ENCODE measurements around the gene MACROD2.

MACROD2 gene

GRCh38 chr20:14444106-14444505, 448.8 kb downstream of the MACROD2 start:
- Histone ChIP-seq H3K4me2 (ENCODE audit: low read depth, low read length, poor library complexity, severe bottlenecking) (no peak overlapping the region), H3K9ac (ENCODE audit: low read length) (no peak overlapping the region), H3K9me2 (replicated peaks; ENCODE audit: insufficient read depth, low read length) (no peaks in the 10 kb centered on the region), H3K4me3 (ENCODE audit: insufficient read depth, low read length, poor library complexity, severe bottlenecking) (no peak overlapping the region), H3K9me3 (ENCODE audit: insufficient read depth, low read length) (no peaks in the 10 kb centered on the region), H3K27ac (ENCODE audit: low read depth, low read length) (no peak overlapping the region), H3K79me2 (ENCODE audit: insufficient read depth, low read length) (no peaks in the 10 kb centered on the region), H3F3A (ENCODE audit: insufficient read depth) (no peaks in the 10 kb centered on the region), H3K36me3 (ENCODE audit: low read length) (no peaks in the 10 kb centered on the region), H4K20me1 (ENCODE audit: low read depth, low read length) (no peaks in the 10 kb centered on the region), H3K27me3 (ENCODE audit: low read length) (no peaks in the 10 kb centered on the region), H2AFZ (ENCODE audit: low read depth, low read length, severe bottlenecking) (no peak overlapping the region)
- TF ChIP-seq EZH2phosphoT487 (conservative IDR thresholded peaks at IDR 0.05; ENCODE audit: low read length), result no peak
- TF ChIP-seq CTCF (IDR thresholded peaks at IDR 0.05; ENCODE audit: insufficient read depth, low read length, poor library complexity, severe bottlenecking), result no peak

GRCh38 chr20:14445310-14445709, 450.0 kb downstream of the MACROD2 start:
- TF ChIP-seq CTCF (IDR thresholded peaks at IDR 0.05; ENCODE audit: insufficient read depth, low read length, poor library complexity, severe bottlenecking) (no peak), EZH2phosphoT487 (conservative IDR thresholded peaks at IDR 0.05; ENCODE audit: low read length) (no peak)
- H3K4me3 ChIP-seq (ENCODE audit: insufficient read depth, low read length, poor library complexity, severe bottlenecking), result no peak overlapping the region
- H3F3A ChIP-seq (ENCODE audit: insufficient read depth), result no peaks in the 10 kb centered on the region
- H2AFZ ChIP-seq (ENCODE audit: low read depth, low read length, severe bottlenecking), result no peak overlapping the region
- no peaks in the 10 kb centered on the region for H3K9me2 ChIP-seq (replicated peaks; ENCODE audit: insufficient read depth, low read length)
- H3K27me3 ChIP-seq (ENCODE audit: low read length), result no peaks in the 10 kb centered on the region
- no peak overlapping the region for H3K9ac ChIP-seq (ENCODE audit: low read length)
- H3K9me3 ChIP-seq (ENCODE audit: insufficient read depth, low read length), result no peaks in the 10 kb centered on the region
- no peak overlapping the region for H3K4me2 ChIP-seq (ENCODE audit: low read depth, low read length, poor library complexity, severe bottlenecking)
- H3K27ac ChIP-seq (ENCODE audit: low read depth, low read length), result no peak overlapping the region
- H4K20me1 ChIP-seq (ENCODE audit: low read depth, low read length), result no peaks in the 10 kb centered on the region
- no peaks in the 10 kb centered on the region for H3K36me3 ChIP-seq (ENCODE audit: low read length)
- H3K79me2 ChIP-seq (ENCODE audit: insufficient read depth, low read length), result no peaks in the 10 kb centered on the region

- Histone ChIP-seq H3K36me3 (ENCODE audit: low read length) (no peaks in the 10 kb centered on the region), H3K9me2 (replicated peaks; ENCODE audit: insufficient read depth, low read length) (no peaks in the 10 kb centered on the region), H3K27ac (ENCODE audit: low read depth, low read length) (no peak overlapping the region), H3K9ac (ENCODE audit: low read length) (no peak overlapping the region), H3K4me2 (ENCODE audit: low read depth, low read length, poor library complexity, severe bottlenecking) (no peak overlapping the region), H2AFZ (ENCODE audit: low read depth, low read length, severe bottlenecking) (no peak overlapping the region), H3F3A (ENCODE audit: insufficient read depth) (no peaks in the 10 kb centered on the region), H3K4me3 (ENCODE audit: insufficient read depth, low read length, poor library complexity, severe bottlenecking) (no peak overlapping the region), H3K79me2 (ENCODE audit: insufficient read depth, low read length) (no peaks in the 10 kb centered on the region), H3K9me3 (ENCODE audit: insufficient read depth, low read length) (no peaks in the 10 kb centered on the region), H3K27me3 (ENCODE audit: low read length) (no peaks in the 10 kb centered on the region), H4K20me1 (ENCODE audit: low read depth, low read length) (no peaks in the 10 kb centered on the region)
- TF ChIP-seq CTCF (IDR thresholded peaks at IDR 0.05; ENCODE audit: insufficient read depth, low read length, poor library complexity, severe bottlenecking), result no peak
- no peak for TF ChIP-seq EZH2phosphoT487 (conservative IDR thresholded peaks at IDR 0.05; ENCODE audit: low read length)
Observed at GRCh38 chr20:14445902-14446301, 450.6 kb downstream of the MACROD2 start.
